Measurements from ENCODE around the gene RTN3. TPM values are rescaled to one million over a fixed set of nuclear protein-coding genes. Genes with fewer than 3 reads are reported as not detected.

The RTN3 gene
- total and polyA plus RNA-seq, 4 donors, result 42.4 to 89.4 (median 76.6) TPM

GRCh38 chr11:63804259-63804658 lies 123.0 kb downstream of the RTN3 start:
- Histone ChIP-seq H3K9me3 (ENCODE audit: control insufficient read depth, low read length) (no peaks in the 10 kb centered on the region), H3K36me3 (ENCODE audit: control insufficient read depth in 1 of 2, insufficient read depth in 2 of 2, low read length in 1 of 2) (no peaks in the 10 kb centered on the region), H3K27me3 (ENCODE audit: control insufficient read depth in 1 of 2, insufficient read depth in 2 of 2, low read length in 1 of 2) (no peaks in the 10 kb centered on the region), H3K4me1 (ENCODE audit: control insufficient read depth in 1 of 2, insufficient read depth in 2 of 2, low read length in 2 of 2) (no peaks in the 10 kb centered on the region), H3K4me3 (ENCODE audit: low read length in 2 of 2) (no peak overlapping the region), H3K27ac (ENCODE audit: low read depth in 1 of 2, low read length in 2 of 2) (no peak overlapping the region)
- ATAC-seq (ENCODE audit: low FRiP score) (no peak), DNase-seq (no peak)
- 52 to 71% methylated on average over 6 of the region's 6 CpGs for WGBS, 2 donors
- intact Hi-C loops (cut with DNase I), result no loop called here

- H3K36me3 ChIP-seq (ENCODE audit: control insufficient read depth in 1 of 2, insufficient read depth in 2 of 2, low read length in 1 of 2), result no peaks in the 10 kb centered on the region
- DNase-seq (peak in 1 of 2 donors; percentile 64), ATAC-seq (ENCODE audit: low FRiP score) (peak; percentile 69)
- WGBS, 2 donors, result 46 to 50% methylated on average over 9 of the region's 9 CpGs
- no peaks in the 10 kb centered on the region for H3K4me1 ChIP-seq (ENCODE audit: control insufficient read depth in 1 of 2, insufficient read depth in 2 of 2, low read length in 2 of 2)
- no peaks in the 10 kb centered on the region for H3K9me3 ChIP-seq (ENCODE audit: control insufficient read depth, low read length)
- no peak overlapping the region for H3K4me3 ChIP-seq (ENCODE audit: low read length in 2 of 2)
- intact Hi-C loops (cut with DNase I), result loop anchor here (5.0 kb wide), 1 partner anchor 39 kb away; the partner anchor contains the start of gene ZFTA (in 2 of the 2)
- H3K27ac ChIP-seq (ENCODE audit: low read depth in 1 of 2, low read length in 2 of 2), result no peak overlapping the region
- H3K27me3 ChIP-seq (ENCODE audit: control insufficient read depth in 1 of 2, insufficient read depth in 2 of 2, low read length in 1 of 2), result no peaks in the 10 kb centered on the region
Measured at GRCh38 chr11:63805844-63806415, 124.6 kb downstream of the RTN3 start.

Other genes starting within 250 kb of the RTN3 start
- 1 to 10 TPM in 1 of 2 donors, under 1 TPM in 1; 0.88 to 1.6 TPM for gene PLAAT5, start 190.3 kb upstream of the RTN3 start, total RNA-seq
- gene PLAAT5, start 190.3 kb upstream of the RTN3 start, polyA plus RNA-seq, result under 1 TPM in 1 of 2 donors, not detected in 1; 0.38 TPM
- gene LGALS12, start 175.4 kb upstream of the RTN3 start, total RNA-seq, result 1 to 10 TPM in 1 of 2 donors, under 1 TPM in 1; 0.84 to 1.2 TPM
- gene LGALS12, start 175.4 kb upstream of the RTN3 start, polyA plus RNA-seq, result not detected
- gene PLAAT4, start 144.7 kb upstream of the RTN3 start, total RNA-seq, result 10 to 100 TPM; 12.4 to 39.8 TPM
- 10 to 100 TPM; 33.1 to 54.3 TPM for gene PLAAT4, start 144.7 kb upstream of the RTN3 start, polyA plus RNA-seq
- gene PLAAT2, start 118.1 kb upstream of the RTN3 start, total RNA-seq, result not detected
- 10 to 100 TPM in 1 of 2 donors, under 1 TPM in 1; 0.82 to 30.3 TPM for gene PLAAT2, start 118.1 kb upstream of the RTN3 start, polyA plus RNA-seq
- gene PLAAT3, start 67.1 kb upstream of the RTN3 start, total RNA-seq, result 10 to 100 TPM; 52.5 to 62.6 TPM
- 10 to 100 TPM; 47.2 to 69.5 TPM for gene PLAAT3, start 67.1 kb upstream of the RTN3 start, polyA plus RNA-seq
- 100 to 1,000 TPM; 147 to 220 TPM for gene ATL3, start 10.1 kb upstream of the RTN3 start, total RNA-seq
- gene ATL3, start 10.1 kb upstream of the RTN3 start, polyA plus RNA-seq, result 10 to 100 TPM; 27.5 to 42.4 TPM
- gene ZFTA, start 87.3 kb downstream of the RTN3 start, total RNA-seq, result 10 to 100 TPM; 20.1 to 30.9 TPM
- 10 to 100 TPM in 1 of 2 donors, 1 to 10 TPM in 1; 4.3 to 14.0 TPM for gene ZFTA, start 87.3 kb downstream of the RTN3 start, polyA plus RNA-seq
- 10 to 100 TPM; 18.3 to 20.6 TPM for gene SPINDOC, start 132.0 kb downstream of the RTN3 start, total RNA-seq
- gene SPINDOC, start 132.0 kb downstream of the RTN3 start, polyA plus RNA-seq, result 10 to 100 TPM in 1 of 2 donors, 1 to 10 TPM in 1; 7.1 to 12.6 TPM
- gene MARK2, start 157.6 kb downstream of the RTN3 start, total RNA-seq, result 10 to 100 TPM; 29.6 to 32.5 TPM
- 1 to 10 TPM; 8.1 to 8.2 TPM for gene MARK2, start 157.6 kb downstream of the RTN3 start, polyA plus RNA-seq
- gene RCOR2, start 235.7 kb downstream of the RTN3 start, total RNA-seq, result 1 to 10 TPM in 1 of 2 donors, under 1 TPM in 1; 0.78 to 4.8 TPM
- gene RCOR2, start 235.7 kb downstream of the RTN3 start, polyA plus RNA-seq, result 1 to 10 TPM in 1 of 2 donors, under 1 TPM in 1; 0.63 to 1.9 TPM

All from aorta (tissue), 5 donors.